ENCODE measurements around the gene FGD4. TPM values are rescaled to one million over a fixed set of nuclear protein-coding genes. Genes with fewer than 3 reads are reported as not detected.

Gene FGD4
- total and polyA plus RNA-seq, 9 of the 15 experiments (the other 6 are each of a cell fraction or from before 2014, with no cell fraction given), result 0.05 to 0.51 (median 0.27) TPM

DNA sequence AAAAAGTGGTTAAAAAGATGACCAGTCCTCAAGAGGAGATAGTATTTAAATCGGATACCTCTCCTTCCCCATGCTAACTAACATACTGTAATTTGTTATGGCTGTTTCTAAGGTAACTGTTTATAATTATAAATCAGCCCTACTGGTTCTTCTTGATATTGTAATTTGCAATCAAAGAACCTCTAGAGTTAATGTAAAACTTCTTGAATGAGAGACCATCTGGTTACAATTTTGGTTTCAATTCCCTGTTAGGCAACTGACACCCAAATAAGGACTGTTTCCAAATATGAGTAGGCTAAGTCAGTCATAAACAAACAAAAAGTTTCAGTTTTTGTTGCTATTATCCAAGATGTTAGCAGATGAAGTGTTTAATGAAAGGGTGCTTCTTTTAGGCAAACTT is 159.5 kb downstream of the FGD4 start:
- in situ Hi-C loops (cut with MboI), result no loop called here
- DNase-seq (ENCODE audit: extremely low read depth in 1 of 4, low spot score in 3 of 4) (no peak), FAIRE-seq (no peak), ATAC-seq (no peak)
- Histone ChIP-seq H2AFZ (ENCODE audit: low read depth, low read length) (no peak overlapping the region), H3K4me3 (no peak overlapping the region), H3K4me2 (ENCODE audit: insufficient read depth, low read length) (no peak overlapping the region), H4K20me1 (replicated peaks; ENCODE audit: control insufficient read depth, insufficient read depth, low read length) (no peaks in the 10 kb centered on the region), H3K27ac (ENCODE audit: extremely low read depth, low read depth, low read length) (no peak overlapping the region), H3K36me3 (ENCODE audit: control insufficient read depth, insufficient read depth, low read length) (no peaks in the 10 kb centered on the region), H3K27me3 (ENCODE audit: control insufficient read depth in 2 of 2, insufficient read depth in 2 of 2, low read length in 2 of 2) (peaks cover 0 to under 1% of the 10 kb centered on the region in 2 experiments; a peak in 1 of 5 replicates), H3K79me2 (ENCODE audit: control insufficient read depth, insufficient read depth, low read length) (no peaks in the 10 kb centered on the region), H3K4me1 (replicated peaks in 1 of 2; ENCODE audit: control insufficient read depth in 2 of 2, insufficient read depth in 2 of 2, low read length in 2 of 2) (no peaks in the 10 kb centered on the region), H3K9me3 (replicated peaks; ENCODE audit: control insufficient read depth, insufficient read depth, low read depth, low read length) (no peaks in the 10 kb centered on the region), H3K9ac (ENCODE audit: insufficient read depth in 1 of 2, low read depth in 2 of 2, low read length in 2 of 2) (no peak overlapping the region), H3K9me1 (ENCODE audit: control insufficient read depth, insufficient read depth, low read length) (no peaks in the 10 kb centered on the region)
- WGBS (ENCODE audit: insufficient coverage, low coverage, missing lambda C conversion rate), result 0% methylated on average over 1 of the region's 1 CpG
- intact Hi-C loops (cut with micrococcal nuclease), result no loop called here
- no peak for TF ChIP-seq SRSF7 (optimal IDR thresholded peaks at IDR 0.05; ENCODE audit: low read depth, low read length)
- TF ChIP-seq ZNF3 (CRISPR knock-in tag; IDR thresholded peaks at IDR 0.05), result no peak
- TF ChIP-seq, protein P1, sequence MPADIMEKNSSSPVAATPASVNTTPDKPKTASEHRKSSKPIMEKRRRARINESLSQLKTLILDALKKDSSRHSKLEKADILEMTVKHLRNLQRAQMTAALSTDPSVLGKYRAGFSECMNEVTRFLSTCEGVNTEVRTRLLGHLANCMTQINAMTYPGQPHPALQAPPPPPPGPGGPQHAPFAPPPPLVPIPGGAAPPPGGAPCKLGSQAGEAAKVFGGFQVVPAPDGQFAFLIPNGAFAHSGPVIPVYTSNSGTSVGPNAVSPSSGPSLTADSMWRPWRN (IDR thresholded peaks at IDR 0.05; ENCODE audit: low read depth), result no peak
- no peak for TF ChIP-seq RBM14 (IDR thresholded peaks at IDR 0.05; ENCODE audit: borderline replicate concordance, insufficient read depth, low read depth, low read length)
- no peak for TF ChIP-seq ZNF197 (CRISPR knock-in tag; IDR thresholded peaks at IDR 0.05; ENCODE audit: low read depth)
- TF ChIP-seq, protein P2, sequence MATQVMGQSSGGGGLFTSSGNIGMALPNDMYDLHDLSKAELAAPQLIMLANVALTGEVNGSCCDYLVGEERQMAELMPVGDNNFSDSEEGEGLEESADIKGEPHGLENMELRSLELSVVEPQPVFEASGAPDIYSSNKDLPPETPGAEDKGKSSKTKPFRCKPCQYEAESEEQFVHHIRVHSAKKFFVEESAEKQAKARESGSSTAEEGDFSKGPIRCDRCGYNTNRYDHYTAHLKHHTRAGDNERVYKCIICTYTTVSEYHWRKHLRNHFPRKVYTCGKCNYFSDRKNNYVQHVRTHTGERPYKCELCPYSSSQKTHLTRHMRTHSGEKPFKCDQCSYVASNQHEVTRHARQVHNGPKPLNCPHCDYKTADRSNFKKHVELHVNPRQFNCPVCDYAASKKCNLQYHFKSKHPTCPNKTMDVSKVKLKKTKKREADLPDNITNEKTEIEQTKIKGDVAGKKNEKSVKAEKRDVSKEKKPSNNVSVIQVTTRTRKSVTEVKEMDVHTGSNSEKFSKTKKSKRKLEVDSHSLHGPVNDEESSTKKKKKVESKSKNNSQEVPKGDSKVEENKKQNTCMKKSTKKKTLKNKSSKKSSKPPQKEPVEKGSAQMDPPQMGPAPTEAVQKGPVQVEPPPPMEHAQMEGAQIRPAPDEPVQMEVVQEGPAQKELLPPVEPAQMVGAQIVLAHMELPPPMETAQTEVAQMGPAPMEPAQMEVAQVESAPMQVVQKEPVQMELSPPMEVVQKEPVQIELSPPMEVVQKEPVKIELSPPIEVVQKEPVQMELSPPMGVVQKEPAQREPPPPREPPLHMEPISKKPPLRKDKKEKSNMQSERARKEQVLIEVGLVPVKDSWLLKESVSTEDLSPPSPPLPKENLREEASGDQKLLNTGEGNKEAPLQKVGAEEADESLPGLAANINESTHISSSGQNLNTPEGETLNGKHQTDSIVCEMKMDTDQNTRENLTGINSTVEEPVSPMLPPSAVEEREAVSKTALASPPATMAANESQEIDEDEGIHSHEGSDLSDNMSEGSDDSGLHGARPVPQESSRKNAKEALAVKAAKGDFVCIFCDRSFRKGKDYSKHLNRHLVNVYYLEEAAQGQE (IDR thresholded peaks at IDR 0.05; ENCODE audit: borderline replicate concordance), result no peak
- TF ChIP-seq, protein P2 (CRISPR knock-in tag; IDR thresholded peaks at IDR 0.05; ENCODE audit: low read depth), result no peak
- TF ChIP-seq, protein P3, sequence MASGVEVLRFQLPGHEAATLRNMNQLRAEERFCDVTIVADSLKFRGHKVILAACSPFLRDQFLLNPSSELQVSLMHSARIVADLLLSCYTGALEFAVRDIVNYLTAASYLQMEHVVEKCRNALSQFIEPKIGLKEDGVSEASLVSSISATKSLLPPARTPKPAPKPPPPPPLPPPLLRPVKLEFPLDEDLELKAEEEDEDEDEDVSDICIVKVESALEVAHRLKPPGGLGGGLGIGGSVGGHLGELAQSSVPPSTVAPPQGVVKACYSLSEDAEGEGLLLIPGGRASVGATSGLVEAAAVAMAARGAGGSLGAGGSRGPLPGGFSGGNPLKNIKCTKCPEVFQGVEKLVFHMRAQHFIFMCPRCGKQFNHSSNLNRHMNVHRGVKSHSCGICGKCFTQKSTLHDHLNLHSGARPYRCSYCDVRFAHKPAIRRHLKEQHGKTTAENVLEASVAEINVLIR (CRISPR knock-in tag; IDR thresholded peaks at IDR 0.05), result no peak
- no peak for TF ChIP-seq NRF1 (conservative IDR thresholded peaks at IDR 0.05 in 1 of 2, IDR thresholded peaks at IDR 0.05 in 1 of 2)
- TF ChIP-seq TCF7 (IDR thresholded peaks at IDR 0.05; ENCODE audit: borderline replicate concordance), result no peak
- ChIA-PET CTCF (ENCODE audit: low intra/inter-chr PET ratio) (no interaction called here), POLR2A (no interaction called here)
- no TSS peak for BruUV-seq (replicated peaks)

Data from K562 (cell line).